Liver (tissue), 9 donors: ENCODE results near the gene PGRMC1. TPM values are rescaled to one million over a fixed set of nuclear protein-coding genes. Genes with fewer than 3 reads are reported as not detected.

Experiments
- DNase-seq: peaks from one replicate; pipeline ENCODE4 v3.0.0-alpha.2; 2017; ENCODE audit warnings: low spot score
- H3K27ac ChIP-seq, 2 donors: one replicate each; pipeline ENCODE4 v1.7.0; 2013; ENCODE audit warnings: inconsistent platforms in 2 of 2, low read length in 2 of 2, control low read depth in 1 of 2, low read depth in 1 of 2, mild to moderate bottlenecking in 1 of 2
- H3K27me3 ChIP-seq, 4 donors: one replicate each; pipeline versions ENCODE4 v1.6.1 to v1.7.0; 2013; ENCODE audit warnings: low read length in 3 of 4, inconsistent platforms in 1 of 4, mild to moderate bottlenecking in 1 of 4, moderate library complexity in 1 of 4; ENCODE audit not compliant: control insufficient read depth in 4 of 4, insufficient read depth in 4 of 4
- H3K36me3 ChIP-seq, 4 donors: one replicate each; pipeline versions ENCODE4 v1.6.1 to v1.7.0; 2013; ENCODE audit warnings: low read length in 3 of 4, mild to moderate bottlenecking in 3 of 4, low read depth in 1 of 4, moderate library complexity in 1 of 4; ENCODE audit not compliant: control insufficient read depth in 4 of 4, insufficient read depth in 3 of 4
- H3K4me1 ChIP-seq, 4 donors: one replicate each; pipeline versions ENCODE4 v1.6.1 to v1.7.0; 2013; ENCODE audit warnings: low read length in 3 of 4, mild to moderate bottlenecking in 3 of 4, moderate library complexity in 1 of 4; ENCODE audit not compliant: control insufficient read depth in 4 of 4, insufficient read depth in 4 of 4
- H3K4me3 ChIP-seq, 3 donors: one replicate each; pipeline versions ENCODE4 v1.6.1 to v1.7.0; 2013; ENCODE audit warnings: low read length in 3 of 3, control low read depth in 1 of 3, low read depth in 1 of 3, mild to moderate bottlenecking in 1 of 3
- H3K9ac ChIP-seq, 2 donors: one replicate each; pipeline ENCODE4 v1.7.0; 2013; ENCODE audit warnings: low read length in 2 of 2, mild to moderate bottlenecking in 2 of 2, moderate library complexity in 2 of 2, control low read depth in 1 of 2, low read depth in 1 of 2
- H3K9me3 ChIP-seq, 4 donors: one replicate each; pipeline versions ENCODE4 v1.6.1 to v1.7.0; 2013; ENCODE audit warnings: low read length in 3 of 4; ENCODE audit not compliant: control insufficient read depth in 4 of 4
- EGR1 ChIP-seq, 2 donors: IDR thresholded peaks; 2 replicates each; pipeline ENCODE4 v1.6.1; 2016 to 2018; ENCODE audit warnings: antibody characterized with exemption in 2 of 2, low read depth in 2 of 2
- FOXA1 ChIP-seq: IDR thresholded peaks from 2 replicates; pipeline ENCODE4 v1.6.1; 2016; ENCODE audit warnings: antibody characterized with exemption
- FOXA2 ChIP-seq: IDR thresholded peaks from 2 replicates; pipeline ENCODE4 v1.6.1; 2016; ENCODE audit warnings: antibody characterized with exemption
- GABPA ChIP-seq, 2 donors: IDR thresholded peaks in 1 of 2; conservative IDR thresholded peaks in 1 of 2; 2 replicates each; pipeline ENCODE4 v1.6.1; 2016; ENCODE audit warnings: antibody characterized with exemption in 2 of 2, mild to moderate bottlenecking in 1 of 2, moderate library complexity in 1 of 2
- HNF4A ChIP-seq, 2 donors: conservative IDR thresholded peaks; 2 replicates each; pipeline ENCODE4 v1.6.1; 2016; ENCODE audit warnings: antibody characterized with exemption in 2 of 2, mild to moderate bottlenecking in 2 of 2
- HNF4G ChIP-seq: IDR thresholded peaks from 2 replicates; pipeline ENCODE4 v1.6.1; 2016; ENCODE audit warnings: antibody characterized with exemption
- JUND ChIP-seq, 2 donors: IDR thresholded peaks; 2 replicates each; pipeline ENCODE4 v1.6.1; 2016; ENCODE audit warnings: antibody characterized with exemption in 2 of 2
- NR2F2 ChIP-seq: IDR thresholded peaks from 2 replicates; pipeline ENCODE4 v1.6.1; 2016; ENCODE audit warnings: antibody characterized with exemption
- RAD21 ChIP-seq, 2 donors: IDR thresholded peaks; 2 replicates each; pipeline ENCODE4 v1.6.1; 2016; ENCODE audit warnings: antibody characterized with exemption in 2 of 2, mild to moderate bottlenecking in 2 of 2
- RXRA ChIP-seq, 2 donors: IDR thresholded peaks; 2 replicates each; pipeline ENCODE4 v1.6.1; 2017 to 2018; ENCODE audit warnings: antibody characterized with exemption in 2 of 2, mild to moderate bottlenecking in 1 of 2
- SP1 ChIP-seq: IDR thresholded peaks from 2 replicates; pipeline ENCODE4 v1.6.1; 2018; ENCODE audit warnings: antibody characterized with exemption, mild to moderate bottlenecking
- TAF1 ChIP-seq: conservative IDR thresholded peaks from 2 replicates; pipeline ENCODE4 v1.6.1; 2016; ENCODE audit warnings: antibody characterized with exemption, mild to moderate bottlenecking
- YY1 ChIP-seq: IDR thresholded peaks from 2 replicates; pipeline ENCODE4 v1.6.1; 2016; ENCODE audit warnings: antibody characterized with exemption, mild to moderate bottlenecking
- ZBTB33 ChIP-seq: IDR thresholded peaks from 2 replicates; pipeline ENCODE4 v1.6.1; 2016; ENCODE audit warnings: antibody characterized with exemption
- WGBS: extraction: QIAGEN DNeasy Blood & Tissue Kit; methylation state at CpG from one replicate; pipeline ENCODE4 v1.1.7; 2013; 5-methylcytosine and 5-hydroxymethylcytosine counted together
- polyA plus RNA-seq, 2 donors: library from polyadenylated mRNA; stranded (reverse) in 1 of 2; unstranded in 1 of 2; fragments of 200-250 nt in 1 of 2; fragments of >200 nt in 1 of 2; fragmentation: Nextera tagmentation in 1 of 2; extraction: Ambion mirVana in 1 of 2; gene quantifications; one replicate each; pipeline versions ENCODE4 v1.2.1 to v1.2.3, GENCODE V29; 2013 to 2015
- total RNA-seq, 2 donors: library from RNA; depleted of rRNA; stranded (reverse); fragments of >200 nt; gene quantifications; one replicate each; pipeline ENCODE4 v1.2.3, GENCODE V29; 2014
- TF ChIP-seq, protein P1 (sequence below): IDR thresholded peaks from 2 replicates; pipeline ENCODE4 v1.6.1; 2016; ENCODE audit warnings: antibody characterized with exemption
- TF ChIP-seq, protein P2 (sequence below): IDR thresholded peaks from 2 replicates; pipeline ENCODE4 v1.6.1; 2016; ENCODE audit warnings: antibody characterized with exemption
- TF ChIP-seq, protein P3 (sequence below): IDR thresholded peaks from 2 replicates; pipeline ENCODE4 v1.6.1; 2016; ENCODE audit warnings: antibody characterized with exemption, mild to moderate bottlenecking
- TF ChIP-seq, protein P4 (sequence below): fragments of 150-350 bp; IDR thresholded peaks from 2 replicates; pipeline ENCODE4 v1.5.1; 2017; ENCODE audit warnings: improper control_type of control experiment, low read depth, low read length; ENCODE audit not compliant: missing input control
- donor health status: healthy.
- donor health status: healthy.
- donor health status: healthy.
- donor health status: healthy.
- donor health status: healthy.

Gene PGRMC1
- total and polyA plus RNA-seq, 4 donors = 180 to 346 (median 290) TPM

- no peak for TF ChIP-seq ZBTB33
- TF ChIP-seq YY1 = no peak
- TF ChIP-seq RAD21 (IDR thresholded peaks at IDR 0.05) = no peak
- TF ChIP-seq HNF4G = peak; percentile 97
- TF ChIP-seq RXRA (IDR thresholded peaks at IDR 0.05) = peak in 1 of 2 donors; percentile 44
- TF ChIP-seq, protein P1, sequence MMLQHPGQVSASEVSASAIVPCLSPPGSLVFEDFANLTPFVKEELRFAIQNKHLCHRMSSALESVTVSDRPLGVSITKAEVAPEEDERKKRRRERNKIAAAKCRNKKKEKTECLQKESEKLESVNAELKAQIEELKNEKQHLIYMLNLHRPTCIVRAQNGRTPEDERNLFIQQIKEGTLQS = no peak
- TF ChIP-seq, protein P2, sequence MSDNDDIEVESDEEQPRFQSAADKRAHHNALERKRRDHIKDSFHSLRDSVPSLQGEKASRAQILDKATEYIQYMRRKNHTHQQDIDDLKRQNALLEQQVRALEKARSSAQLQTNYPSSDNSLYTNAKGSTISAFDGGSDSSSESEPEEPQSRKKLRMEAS = peak; percentile 12
- no peak for TF ChIP-seq NR2F2
These were observed 12.3 kb upstream of the PGRMC1 start (continued) for GRCh38 chrX:119223783-119224182.

GRCh38 chrX:119226446-119226845 is 9.6 kb upstream of the PGRMC1 start:
- 34% methylated on average over 3 of the region's 3 CpGs for WGBS
- Histone ChIP-seq H3K27me3 (no peaks in the 10 kb centered on the region), H3K4me3 (no peak overlapping the region), H3K4me1 (no peaks in the 10 kb centered on the region), H3K9me3 (no peaks in the 10 kb centered on the region), H3K36me3 (no peaks in the 10 kb centered on the region), H3K9ac (no peak overlapping the region), H3K27ac (no peak overlapping the region)
- TF ChIP-seq JUND (IDR thresholded peaks at IDR 0.05) (no peak), FOXA2 (no peak), ZBTB33 (no peak), RAD21 (IDR thresholded peaks at IDR 0.05) (no peak), HNF4G (no peak), YY1 (no peak), NR2F2 (no peak), GABPA (IDR thresholded peaks at IDR 0.05 in 1 of 2, conservative IDR thresholded peaks at IDR 0.05 in 1 of 2) (no peak), FOXA1 (no peak), SP1 (no peak), RXRA (IDR thresholded peaks at IDR 0.05) (no peak), TAF1 (no peak), HNF4A (conservative IDR thresholded peaks at IDR 0.05) (no peak), EGR1 (IDR thresholded peaks at IDR 0.05; ENCODE audit: low read depth in 2 of 2) (no peak)
- TF ChIP-seq, protein P2 = no peak
- TF ChIP-seq, protein P1 = no peak
- TF ChIP-seq, protein P3, sequence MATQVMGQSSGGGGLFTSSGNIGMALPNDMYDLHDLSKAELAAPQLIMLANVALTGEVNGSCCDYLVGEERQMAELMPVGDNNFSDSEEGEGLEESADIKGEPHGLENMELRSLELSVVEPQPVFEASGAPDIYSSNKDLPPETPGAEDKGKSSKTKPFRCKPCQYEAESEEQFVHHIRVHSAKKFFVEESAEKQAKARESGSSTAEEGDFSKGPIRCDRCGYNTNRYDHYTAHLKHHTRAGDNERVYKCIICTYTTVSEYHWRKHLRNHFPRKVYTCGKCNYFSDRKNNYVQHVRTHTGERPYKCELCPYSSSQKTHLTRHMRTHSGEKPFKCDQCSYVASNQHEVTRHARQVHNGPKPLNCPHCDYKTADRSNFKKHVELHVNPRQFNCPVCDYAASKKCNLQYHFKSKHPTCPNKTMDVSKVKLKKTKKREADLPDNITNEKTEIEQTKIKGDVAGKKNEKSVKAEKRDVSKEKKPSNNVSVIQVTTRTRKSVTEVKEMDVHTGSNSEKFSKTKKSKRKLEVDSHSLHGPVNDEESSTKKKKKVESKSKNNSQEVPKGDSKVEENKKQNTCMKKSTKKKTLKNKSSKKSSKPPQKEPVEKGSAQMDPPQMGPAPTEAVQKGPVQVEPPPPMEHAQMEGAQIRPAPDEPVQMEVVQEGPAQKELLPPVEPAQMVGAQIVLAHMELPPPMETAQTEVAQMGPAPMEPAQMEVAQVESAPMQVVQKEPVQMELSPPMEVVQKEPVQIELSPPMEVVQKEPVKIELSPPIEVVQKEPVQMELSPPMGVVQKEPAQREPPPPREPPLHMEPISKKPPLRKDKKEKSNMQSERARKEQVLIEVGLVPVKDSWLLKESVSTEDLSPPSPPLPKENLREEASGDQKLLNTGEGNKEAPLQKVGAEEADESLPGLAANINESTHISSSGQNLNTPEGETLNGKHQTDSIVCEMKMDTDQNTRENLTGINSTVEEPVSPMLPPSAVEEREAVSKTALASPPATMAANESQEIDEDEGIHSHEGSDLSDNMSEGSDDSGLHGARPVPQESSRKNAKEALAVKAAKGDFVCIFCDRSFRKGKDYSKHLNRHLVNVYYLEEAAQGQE = no peak
- TF ChIP-seq, protein P4, sequence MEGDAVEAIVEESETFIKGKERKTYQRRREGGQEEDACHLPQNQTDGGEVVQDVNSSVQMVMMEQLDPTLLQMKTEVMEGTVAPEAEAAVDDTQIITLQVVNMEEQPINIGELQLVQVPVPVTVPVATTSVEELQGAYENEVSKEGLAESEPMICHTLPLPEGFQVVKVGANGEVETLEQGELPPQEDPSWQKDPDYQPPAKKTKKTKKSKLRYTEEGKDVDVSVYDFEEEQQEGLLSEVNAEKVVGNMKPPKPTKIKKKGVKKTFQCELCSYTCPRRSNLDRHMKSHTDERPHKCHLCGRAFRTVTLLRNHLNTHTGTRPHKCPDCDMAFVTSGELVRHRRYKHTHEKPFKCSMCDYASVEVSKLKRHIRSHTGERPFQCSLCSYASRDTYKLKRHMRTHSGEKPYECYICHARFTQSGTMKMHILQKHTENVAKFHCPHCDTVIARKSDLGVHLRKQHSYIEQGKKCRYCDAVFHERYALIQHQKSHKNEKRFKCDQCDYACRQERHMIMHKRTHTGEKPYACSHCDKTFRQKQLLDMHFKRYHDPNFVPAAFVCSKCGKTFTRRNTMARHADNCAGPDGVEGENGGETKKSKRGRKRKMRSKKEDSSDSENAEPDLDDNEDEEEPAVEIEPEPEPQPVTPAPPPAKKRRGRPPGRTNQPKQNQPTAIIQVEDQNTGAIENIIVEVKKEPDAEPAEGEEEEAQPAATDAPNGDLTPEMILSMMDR = no peak
- DNase-seq = no peak
